Measurements from ENCODE around the gene TLE3.

- TF ChIP-seq POLR2AphosphoS5 (IDR thresholded peaks at IDR 0.05) (no peak), CTCF (IDR thresholded peaks at IDR 0.05) (no peak), POLR2A (IDR thresholded peaks at IDR 0.05) (no peak)
Measured at GRCh38 chr15:70111203-70112073, 13.7 kb upstream of the TLE3 start.
